K562 (cell line): Measurements from ENCODE around the gene MUC5B. TPM values are rescaled to one million over a fixed set of nuclear protein-coding genes. Genes with fewer than 3 reads are reported as not detected.

Experiments used
- BHLHE40 ChIP-seq: IDR thresholded peaks from 2 replicates; pipeline ENCODE4 v1.6.1; 2011; ENCODE audit warnings: low read length, improper control_type of control experiment
- CBX1 ChIP-seq: sonication (generic); IDR thresholded peaks from 2 replicates; pipeline ENCODE4 v1.6.1; 2016; ENCODE audit warnings: antibody characterized with exemption, low read depth, mild to moderate bottlenecking
- CXXC5 ChIP-seq: fragments of 250-450 bp; sonication (Bioruptor Pico); IDR thresholded peaks from 2 replicates; pipeline ENCODE4 v1.8.0; 2022; ENCODE audit warnings: inconsistent platforms, mild to moderate bottlenecking, moderate library complexity
- DIDO1 ChIP-seq: fragments of 450-650 bp; IDR thresholded peaks from 2 replicates; pipeline ENCODE4 v1.6.1; 2016; ENCODE audit warnings: low read depth, missing biosample characterization, missing genetic modification characterization
- EGR1 ChIP-seq: fragments of 450-650 bp; conservative IDR thresholded peaks from 2 replicates; pipeline ENCODE4 v1.6.1; 2017; ENCODE audit warnings: mild to moderate bottlenecking
- MBD2 ChIP-seq: sonication (generic); IDR thresholded peaks from 2 replicates; pipeline ENCODE4 v1.6.1; 2016; ENCODE audit warnings: low read depth, borderline replicate concordance
- MEF2A ChIP-seq: IDR thresholded peaks from 2 replicates; pipeline ENCODE4 v1.6.1; 2011; ENCODE audit warnings: low read depth, mild to moderate bottlenecking, low read length, moderate library complexity; ENCODE audit not compliant: control insufficient read depth
- NFE2 ChIP-seq: IDR thresholded peaks from 2 replicates; pipeline ENCODE4 v1.6.1; 2014; ENCODE audit warnings: antibody characterized with exemption, low read depth
- NFYB ChIP-seq: IDR thresholded peaks from 2 replicates; pipeline ENCODE4 v1.6.1; 2011; ENCODE audit warnings: mild to moderate bottlenecking, moderate library complexity; ENCODE audit not compliant: insufficient read length; ENCODE audit errors: extremely low read depth
- NRF1 ChIP-seq, 2 experiments: fragments of 450-650 bp; IDR thresholded peaks in 1 of 2; conservative IDR thresholded peaks in 1 of 2; 2 replicates each; pipeline ENCODE4 v1.6.1; 2014; ENCODE audit warnings: mild to moderate bottlenecking in 2 of 2
- POLR2AphosphoS5 ChIP-seq: IDR thresholded peaks from 2 replicates; pipeline ENCODE4 v1.6.1; 2011; ENCODE audit warnings: mild to moderate bottlenecking, low read depth, low read length, moderate library complexity; ENCODE audit not compliant: control insufficient read depth, insufficient read depth
- VEZF1 ChIP-seq: fragments of 200-800 bp; sonication (Bioruptor generic); IDR thresholded peaks from 2 replicates; pipeline ENCODE4 v1.6.1; 2017; ENCODE audit warnings: missing genetic modification characterization, missing compliant biosample characterization
- ZNF212 ChIP-seq: fragments of 450-650 bp; formaldehyde crosslinking; IDR thresholded peaks from 2 replicates; pipeline ENCODE4 v1.4.0; 2020; ENCODE audit warnings: mild to moderate bottlenecking
- polyA plus RNA-seq, 8 experiments: library from polyadenylated mRNA; depleted of rRNA in 4 of 8; stranded (reverse) in 5 of 8; unstranded in 3 of 8; fragments of >200 nt; fragmentation: Nextera tagmentation in 2 of 8; fragmentation: Illumina TruSeq in 1 of 8; extraction: Ambion mirVana in 2 of 8; extraction: Trizol in 1 of 8; gene quantifications; 2 replicates each; pipeline versions ENCODE4 v1.2.1 to v1.2.3, GENCODE V29; 2011 to 2014; ENCODE audit warnings: inconsistent platforms in 1 of 8, missing spikeins in 1 of 8
- total RNA-seq, 7 experiments: library from RNA; depleted of rRNA in 6 of 7; stranded (reverse); fragments of >200 nt in 6 of 7; fragmentation: Illumina TruSeq in 2 of 7; extraction: Trizol in 2 of 7; gene quantifications; 2 replicates each; pipeline versions ENCODE4 v1.2.1 to v1.2.3, GENCODE V29; 2011 to 2021; ENCODE audit warnings: low replicate concordance in 1 of 7
- TF ChIP-seq, protein P1 (sequence below), 2 experiments: fragments of 450-650 bp in 1 of 2; sonication (generic) in 1 of 2; formaldehyde crosslinking in 1 of 2; IDR thresholded peaks; 2 replicates each; pipeline versions ENCODE4 v1.7.1 to v1.9.0; 2016 to 2022; ENCODE audit warnings: inconsistent platforms in 1 of 2, mild to moderate bottlenecking in 1 of 2, missing genetic modification reagents in 1 of 2
- TF ChIP-seq, protein P2 (sequence below): sonication (generic); formaldehyde crosslinking; IDR thresholded peaks from 2 replicates; pipeline ENCODE4 v1.8.0; 2022; ENCODE audit warnings: mild to moderate bottlenecking, missing genetic modification reagents

The MUC5B gene
- total and polyA plus RNA-seq, 9 of the 15 experiments (the other 6 are each of a cell fraction or from before 2014, with no cell fraction given) = 0.04 to 0.95 TPM; not detected in 7

DNA sequence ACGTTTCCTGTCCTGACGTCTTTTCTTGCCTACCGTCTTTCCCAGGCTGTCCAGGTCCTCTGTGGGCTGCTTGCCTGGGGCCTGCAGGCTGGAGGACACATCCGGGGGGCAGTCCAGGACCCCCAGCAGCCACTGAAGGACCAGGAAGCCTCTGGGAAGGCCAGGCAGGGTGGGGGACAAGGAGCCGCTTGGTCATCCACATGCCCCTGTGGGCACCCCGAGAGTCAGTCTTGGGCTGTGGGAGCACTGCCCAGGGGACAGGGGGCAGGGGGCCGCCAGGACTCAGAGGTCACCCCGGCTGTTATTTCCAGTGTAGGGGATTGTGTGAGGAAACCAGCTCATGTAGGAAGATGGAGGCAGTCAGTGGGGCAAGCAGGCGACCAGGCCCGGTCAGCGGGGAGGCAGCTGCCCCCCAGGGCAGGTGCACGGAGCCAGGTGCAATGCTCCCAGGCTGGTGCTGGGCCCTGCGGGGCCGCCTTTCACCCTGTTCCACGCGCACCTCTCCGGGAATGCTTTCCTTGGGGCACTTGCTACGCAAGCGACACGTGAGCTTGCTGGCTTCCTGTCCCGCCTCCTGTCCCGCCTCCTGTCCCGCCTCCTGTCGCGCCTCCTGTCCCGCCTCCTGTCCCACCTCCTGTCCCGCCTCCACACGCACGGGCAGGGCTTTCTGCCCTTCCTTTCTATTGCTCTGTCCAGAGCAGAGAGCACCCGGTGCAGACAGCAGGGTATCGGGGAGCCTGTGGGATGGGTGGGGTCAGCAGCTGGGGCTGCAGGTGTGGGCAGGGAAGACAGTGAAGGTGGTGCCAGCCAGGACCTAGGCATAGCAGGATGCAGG, 39.5 kb downstream of the MUC5B start (continued):
- TF ChIP-seq CBX1 (peak; percentile 49; the same call in 1 of the 2 replicates), POLR2AphosphoS5 (0 out of 2 replicates have a peak, but pooled peaks have one; percentile 30), CXXC5 (CRISPR knock-in tag) (peak; percentile 91), MBD2 (0 out of 2 replicates have a peak, but pooled peaks have one; percentile 32), EGR1 (peak; percentile 49), ZNF212 (CRISPR knock-in tag) (no peak), BHLHE40 (peak; percentile 99), NFE2 (0 out of 2 replicates have a peak, but pooled peaks have one; percentile 10), VEZF1 (CRISPR knock-in tag) (0 out of 2 replicates have a peak, but pooled peaks have one; percentile 26), NRF1 (conservative IDR thresholded peaks at IDR 0.05 in 1 of 2, IDR thresholded peaks at IDR 0.05 in 1 of 2) (peak; percentile 71 to 77), NFYB (no peak), DIDO1 (tag) (0 out of 2 replicates have a peak, but pooled peaks have one; percentile 32), MEF2A (no peak)
- TF ChIP-seq, protein P1, sequence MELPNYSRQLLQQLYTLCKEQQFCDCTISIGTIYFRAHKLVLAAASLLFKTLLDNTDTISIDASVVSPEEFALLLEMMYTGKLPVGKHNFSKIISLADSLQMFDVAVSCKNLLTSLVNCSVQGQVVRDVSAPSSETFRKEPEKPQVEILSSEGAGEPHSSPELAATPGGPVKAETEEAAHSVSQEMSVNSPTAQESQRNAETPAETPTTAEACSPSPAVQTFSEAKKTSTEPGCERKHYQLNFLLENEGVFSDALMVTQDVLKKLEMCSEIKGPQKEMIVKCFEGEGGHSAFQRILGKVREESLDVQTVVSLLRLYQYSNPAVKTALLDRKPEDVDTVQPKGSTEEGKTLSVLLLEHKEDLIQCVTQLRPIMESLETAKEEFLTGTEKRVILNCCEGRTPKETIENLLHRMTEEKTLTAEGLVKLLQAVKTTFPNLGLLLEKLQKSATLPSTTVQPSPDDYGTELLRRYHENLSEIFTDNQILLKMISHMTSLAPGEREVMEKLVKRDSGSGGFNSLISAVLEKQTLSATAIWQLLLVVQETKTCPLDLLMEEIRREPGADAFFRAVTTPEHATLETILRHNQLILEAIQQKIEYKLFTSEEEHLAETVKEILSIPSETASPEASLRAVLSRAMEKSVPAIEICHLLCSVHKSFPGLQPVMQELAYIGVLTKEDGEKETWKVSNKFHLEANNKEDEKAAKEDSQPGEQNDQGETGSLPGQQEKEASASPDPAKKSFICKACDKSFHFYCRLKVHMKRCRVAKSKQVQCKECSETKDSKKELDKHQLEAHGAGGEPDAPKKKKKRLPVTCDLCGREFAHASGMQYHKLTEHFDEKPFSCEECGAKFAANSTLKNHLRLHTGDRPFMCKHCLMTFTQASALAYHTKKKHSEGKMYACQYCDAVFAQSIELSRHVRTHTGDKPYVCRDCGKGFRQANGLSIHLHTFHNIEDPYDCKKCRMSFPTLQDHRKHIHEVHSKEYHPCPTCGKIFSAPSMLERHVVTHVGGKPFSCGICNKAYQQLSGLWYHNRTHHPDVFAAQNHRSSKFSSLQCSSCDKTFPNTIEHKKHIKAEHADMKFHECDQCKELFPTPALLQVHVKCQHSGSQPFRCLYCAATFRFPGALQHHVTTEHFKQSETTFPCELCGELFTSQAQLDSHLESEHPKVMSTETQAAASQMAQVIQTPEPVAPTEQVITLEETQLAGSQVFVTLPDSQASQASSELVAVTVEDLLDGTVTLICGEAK (IDR thresholded peaks at IDR 0.05) = peak; percentile 90
- TF ChIP-seq, protein P1 (CRISPR knock-in tag; IDR thresholded peaks at IDR 0.05) = no peak
- TF ChIP-seq, protein P2, sequence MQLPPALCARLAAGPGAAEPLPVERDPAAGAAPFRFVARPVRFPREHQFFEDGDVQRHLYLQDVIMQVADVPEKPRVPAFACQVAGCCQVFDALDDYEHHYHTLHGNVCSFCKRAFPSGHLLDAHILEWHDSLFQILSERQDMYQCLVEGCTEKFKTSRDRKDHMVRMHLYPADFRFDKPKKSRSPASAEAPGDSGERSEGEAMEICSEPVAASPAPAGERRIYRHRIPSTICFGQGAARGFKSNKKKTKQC = peak; percentile 72
